Body of pancreas (tissue), 4 donors: ENCODE results near the gene GOLGA7B.

ENCODE experiments used
- CTCF ChIP-seq, 7 experiments: fragments of 450-650 bp in 4 of 7; fragments of 200-600 bp in 3 of 7; sonication (generic) in 3 of 7; IDR thresholded peaks; one replicate each; pipeline ENCODE4 v1.5.1; 2016 to 2019; ENCODE audit warnings: antibody characterized with exemption in 7 of 7
- POLR2A ChIP-seq, 3 donors: fragments of 450-650 bp; IDR thresholded peaks; one replicate each; pipeline ENCODE4 v1.6.1; 2016; ENCODE audit warnings: antibody characterized with exemption in 3 of 3, mild to moderate bottlenecking in 2 of 3

- TF ChIP-seq CTCF (IDR thresholded peaks at IDR 0.05) (no peak), POLR2A (IDR thresholded peaks at IDR 0.05) (no peak)
Observed at GRCh38 chr10:97882142-97883091, 32.8 kb downstream of the GOLGA7B start.
